Transverse colon (tissue), 4 donors: ENCODE data around the gene PFN2. TPM values are rescaled to one million over a fixed set of nuclear protein-coding genes. Genes with fewer than 3 reads are reported as not detected.
"Not testable (repeated sequence)": the region's sequence is repeated elsewhere in the genome, so short reads cannot be mapped to it uniquely, and the experiment has no call there.

Experiments used
- DNase-seq: peaks from one replicate; pipeline ENCODE4 v3.0.0-alpha.2; 2019
- H3K27ac ChIP-seq, 4 donors: fragments of 200-600 bp; sonication (generic); 2 replicates each; pipeline ENCODE4 v1.5.1; 2016 to 2018; ENCODE audit warnings: inconsistent platforms in 4 of 4
- H3K27me3 ChIP-seq: fragments of 200-600 bp; sonication (generic); 2 replicates; pipeline ENCODE4 v1.5.1; 2017; ENCODE audit warnings: inconsistent platforms
- H3K36me3 ChIP-seq, 4 donors: fragments of 200-600 bp; sonication (generic); 2 replicates each; pipeline ENCODE4 v1.5.1; 2017 to 2019; ENCODE audit warnings: inconsistent platforms in 4 of 4
- H3K4me1 ChIP-seq, 4 donors: fragments of 200-600 bp; sonication (generic); 2 replicates each; pipeline ENCODE4 v1.5.1; 2017 to 2020; ENCODE audit warnings: inconsistent platforms in 4 of 4
- H3K4me3 ChIP-seq, 4 donors: fragments of 200-600 bp; sonication (generic); 1 replicate in 1 of 4; 2 replicates in 3 of 4; pipeline versions ENCODE4 v1.5.1 to v1.6.1; 2017 to 2019; ENCODE audit warnings: inconsistent platforms in 4 of 4
- H3K9me3 ChIP-seq, 2 donors: fragments of 200-600 bp; sonication (generic); 2 replicates each; pipeline ENCODE4 v1.5.1; 2017 to 2019; ENCODE audit warnings: inconsistent platforms in 2 of 2
- CTCF ChIP-seq, 5 experiments: fragments of 200-600 bp in 3 of 5; fragments of 450-650 bp in 2 of 5; sonication (generic) in 3 of 5; IDR thresholded peaks; 1 replicate in 2 of 5; 2 replicates in 3 of 5; pipeline ENCODE4 v1.5.1; 2016 to 2017; ENCODE audit warnings: antibody characterized with exemption in 5 of 5, inconsistent platforms in 3 of 5, mild to moderate bottlenecking in 2 of 5, moderate library complexity in 1 of 5
- EP300 ChIP-seq: sonication (generic); formaldehyde crosslinking; IDR thresholded peaks from one replicate; pipeline ENCODE4 v1.6.1; 2017; ENCODE audit warnings: antibody characterized with exemption, low read depth
- POLR2A ChIP-seq: fragments of 450-650 bp; IDR thresholded peaks from one replicate; pipeline ENCODE4 v1.6.1; 2016; ENCODE audit warnings: antibody characterized with exemption, mild to moderate bottlenecking, moderate library complexity
- POLR2AphosphoS5 ChIP-seq, 3 donors: sonication (generic); formaldehyde crosslinking; IDR thresholded peaks; one replicate each; pipeline ENCODE4 v1.6.1; 2016; ENCODE audit warnings: antibody characterized with exemption in 3 of 3
- WGBS, 2 donors: methylation state at CpG; one replicate each; pipeline ENCODE4 v1.1.5; 2018; ENCODE audit warnings: low coverage in 1 of 2; 5-methylcytosine and 5-hydroxymethylcytosine counted together
- in situ Hi-C, 4 donors: fragments of 200-750 bp; cut with MboI; loops; one replicate each; pipeline versions ENCODE4 v1.15.0 to v1.15.1; 2017; ENCODE audit warnings: low sequenced_read_pairs in 3 of 4, low pct_ligation_motif_present in 1 of 4, low pct_unique_long_range_greater_than_20kb in 1 of 4
- intact Hi-C: fragments of 100-400 bp; cut with DNase I; formaldehyde crosslinking; loops from one replicate; pipeline ENCODE4 v1.15.1; 2023; ENCODE audit warnings: low total_unique reads
- total RNA-seq, 4 donors: library from RNA; depleted of rRNA; stranded (reverse); fragments of >200 nt; gene quantifications; one replicate each; pipeline ENCODE4 v1.1.0, GENCODE V29; 2016

PFN2 gene
- total RNA-seq, 4 donors from 2014 or later: 14.1 to 49.1 (median 42.6) TPM

- 79 to 95% methylated on average over 4 of the region's 4 CpGs for WGBS, 2 donors
- no peak for TF ChIP-seq EP300
- no peak for TF ChIP-seq POLR2AphosphoS5 (IDR thresholded peaks at IDR 0.05)
- no peak for TF ChIP-seq CTCF (IDR thresholded peaks at IDR 0.05)
- TF ChIP-seq POLR2A: no peak
These were observed 12.9 kb upstream of the PFN2 start for GRCh38 chr3:149983628-149984027.

GRCh38 chr3:149983053-149983452 lies 12.4 kb upstream of the PFN2 start:
- H3K36me3 ChIP-seq, H3K27ac ChIP-seq, H3K4me3 ChIP-seq, H3K9me3 ChIP-seq, H3K27me3 ChIP-seq, intact Hi-C loops, DNase-seq, H3K4me1 ChIP-seq: not testable (repeated sequence)
- in situ Hi-C loops: loop anchor here in 2 of 4 donors (25.0 kb wide), 1 partner anchor 204 kb away; no protein-coding TSS in a partner anchor
- 96% methylated on average over 28 of the region's 32 CpGs; no CpG with 5 or more reads in 1 of the 2 donors for WGBS, 2 donors

More at GRCh38 chr3:149983628-149984027, 12.9 kb upstream of the PFN2 start:
- no peak overlapping the region for H3K27ac ChIP-seq
- H3K27me3 ChIP-seq: no peaks in the 10 kb centered on the region
- no peaks in the 10 kb centered on the region for H3K4me1 ChIP-seq
- intact Hi-C loops (no loop called here), in situ Hi-C loops (loop anchor here in 2 of 4 donors (25.0 kb wide), 1 partner anchor 204 kb away; no protein-coding TSS in a partner anchor)
- no peaks in the 10 kb centered on the region for H3K9me3 ChIP-seq
- DNase-seq: no peak
- H3K36me3 ChIP-seq: no peaks in the 10 kb centered on the region
- H3K4me3 ChIP-seq: no peak overlapping the region

GRCh38 chr3:149981979-149982378 lies 11.3 kb upstream of the PFN2 start:
- DNase-seq, H3K27ac ChIP-seq, H3K9me3 ChIP-seq, H3K4me3 ChIP-seq, H3K4me1 ChIP-seq, H3K36me3 ChIP-seq, H3K27me3 ChIP-seq, intact Hi-C loops: not testable (repeated sequence)
- 66% methylated on average over 5 of the region's 10 CpGs; no CpG with 5 or more reads in 1 of the 2 donors for WGBS, 2 donors
- in situ Hi-C loops: loop anchor here in 2 of 4 donors (25.0 kb wide), 1 partner anchor 205 kb away; no protein-coding TSS in a partner anchor

GRCh38 chr3:149977386-149977785 lies 6.7 kb upstream of the PFN2 start:
- no peak overlapping the region for H3K4me3 ChIP-seq
- H3K27ac ChIP-seq: no peak overlapping the region
- intact Hi-C loops: no loop called here
- WGBS, 2 donors: 84 to 86% methylated on average over 2 of the region's 2 CpGs
- peaks cover 0 to 2% (median 0%) of the 10 kb centered on the region in 4 donors for H3K4me1 ChIP-seq
- in situ Hi-C loops: loop anchor here in 2 of 4 donors (25.0 kb wide), 1 partner anchor 210 kb away; no protein-coding TSS in a partner anchor
- no peak for DNase-seq
- no peaks in the 10 kb centered on the region for H3K27me3 ChIP-seq
- H3K9me3 ChIP-seq: no peaks in the 10 kb centered on the region
- H3K36me3 ChIP-seq: no peaks in the 10 kb centered on the region
- TF ChIP-seq POLR2A (no peak), EP300 (no peak), CTCF (IDR thresholded peaks at IDR 0.05) (no peak), POLR2AphosphoS5 (IDR thresholded peaks at IDR 0.05) (no peak)

GRCh38 chr3:149975919-149976318 lies 5.2 kb upstream of the PFN2 start:
- H3K27me3 ChIP-seq: peaks cover 3% of the 10 kb centered on the region
- intact Hi-C loops (no loop called here), in situ Hi-C loops (loop anchor here in 2 of 4 donors (25.0 kb wide), 1 partner anchor 211 kb away; no protein-coding TSS in a partner anchor)
- peaks cover 0 to 10% (median 6%) of the 10 kb centered on the region in 4 donors for H3K4me1 ChIP-seq
- no peak overlapping the region for H3K27ac ChIP-seq
- DNase-seq: no peak
- H3K36me3 ChIP-seq: no peaks in the 10 kb centered on the region
- H3K4me3 ChIP-seq: no peak overlapping the region
- H3K9me3 ChIP-seq: no peaks in the 10 kb centered on the region
- TF ChIP-seq CTCF (IDR thresholded peaks at IDR 0.05) (no peak), EP300 (no peak), POLR2A (no peak), POLR2AphosphoS5 (IDR thresholded peaks at IDR 0.05) (no peak)
